ENCODE measurements around the gene TBL3. TPM values are rescaled to one million over a fixed set of nuclear protein-coding genes. Genes with fewer than 3 reads are reported as not detected.
A peak's percentile ranks its signal among the peaks of the same experiment; 100 is the strongest.

Gene TBL3
- total and polyA plus RNA-seq, 9 of the 15 experiments (the other 6 are each of a cell fraction or from before 2014, with no cell fraction given): 0.97 to 117 (median 24.5) TPM

- TF ChIP-seq MGA (IDR thresholded peaks at IDR 0.05) (no peak; the same call in none of the 2 replicates), ZNF644 (tag; IDR thresholded peaks at IDR 0.05; ENCODE audit: low read depth) (no peak), KDM4B (IDR thresholded peaks at IDR 0.05; ENCODE audit: borderline replicate concordance in 2 of 2, low read depth in 1 of 2) (no peak), ZC3H11A (IDR thresholded peaks at IDR 0.05; ENCODE audit: low read depth, low read length) (no peak), HLTF (IDR thresholded peaks at IDR 0.05) (no peak), ZNF707 (CRISPR knock-in tag; conservative IDR thresholded peaks at IDR 0.05) (no peak), POLR2AphosphoS2 (IDR thresholded peaks at IDR 0.05; ENCODE audit: low read length) (peak; percentile 99), KAT8 (IDR thresholded peaks at IDR 0.05; ENCODE audit: low read depth) (no peak), RFX1 (IDR thresholded peaks at IDR 0.05) (no peak), SRSF9 (IDR thresholded peaks at IDR 0.05; ENCODE audit: borderline replicate concordance, low read depth, low read length) (no peak), SPI1 (IDR thresholded peaks at IDR 0.05; ENCODE audit: borderline replicate concordance, low read depth, low read length) (no peak), BDP1 (IDR thresholded peaks at IDR 0.05; ENCODE audit: insufficient read depth, insufficient read length) (no peak), ZNF23 (CRISPR knock-in tag; IDR thresholded peaks at IDR 0.05) (no peak)
- TF ChIP-seq, protein P1, sequence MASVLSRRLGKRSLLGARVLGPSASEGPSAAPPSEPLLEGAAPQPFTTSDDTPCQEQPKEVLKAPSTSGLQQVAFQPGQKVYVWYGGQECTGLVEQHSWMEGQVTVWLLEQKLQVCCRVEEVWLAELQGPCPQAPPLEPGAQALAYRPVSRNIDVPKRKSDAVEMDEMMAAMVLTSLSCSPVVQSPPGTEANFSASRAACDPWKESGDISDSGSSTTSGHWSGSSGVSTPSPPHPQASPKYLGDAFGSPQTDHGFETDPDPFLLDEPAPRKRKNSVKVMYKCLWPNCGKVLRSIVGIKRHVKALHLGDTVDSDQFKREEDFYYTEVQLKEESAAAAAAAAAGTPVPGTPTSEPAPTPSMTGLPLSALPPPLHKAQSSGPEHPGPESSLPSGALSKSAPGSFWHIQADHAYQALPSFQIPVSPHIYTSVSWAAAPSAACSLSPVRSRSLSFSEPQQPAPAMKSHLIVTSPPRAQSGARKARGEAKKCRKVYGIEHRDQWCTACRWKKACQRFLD (CRISPR knock-in tag; IDR thresholded peaks at IDR 0.05): no peak
- TF ChIP-seq, protein P2, sequence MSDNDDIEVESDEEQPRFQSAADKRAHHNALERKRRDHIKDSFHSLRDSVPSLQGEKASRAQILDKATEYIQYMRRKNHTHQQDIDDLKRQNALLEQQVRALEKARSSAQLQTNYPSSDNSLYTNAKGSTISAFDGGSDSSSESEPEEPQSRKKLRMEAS (CRISPR knock-in tag; IDR thresholded peaks at IDR 0.05): peak; percentile 61; the same call in 1 of the 2 replicates
Observed at GRCh38 chr16:1960665-1961630, 10.9 kb upstream of the TBL3 start (continued).
